Neural crest cell (in vitro differentiated cells): ENCODE results near the gene SH3PXD2A. TPM values are rescaled to one million over a fixed set of nuclear protein-coding genes. Genes with fewer than 3 reads are reported as not detected.

ENCODE experiments used
- DNase-seq: peaks from one replicate; pipeline ENCODE4 v3.0.0; 2021; ENCODE audit warnings: low read depth, mixed read lengths, low spot score
- H3K27ac Mint-ChIP-seq: one replicate; pipeline ENCODE4 v1.8.0; 2021; ENCODE audit warnings: mild to moderate bottlenecking, mixed read lengths; ENCODE audit not compliant: unreplicated experiment
- H3K27me3 Mint-ChIP-seq: 2 replicates; pipeline ENCODE4 v1.8.0; 2021; ENCODE audit warnings: low read depth, mild to moderate bottlenecking, mixed read lengths
- H3K36me3 Mint-ChIP-seq: 2 replicates; pipeline ENCODE4 v1.8.0; 2021; ENCODE audit warnings: low read depth, mild to moderate bottlenecking, mixed read lengths
- H3K4me1 Mint-ChIP-seq: 2 replicates; pipeline ENCODE4 v1.8.0; 2021; ENCODE audit warnings: mixed read lengths
- H3K4me3 Mint-ChIP-seq: one replicate; pipeline ENCODE4 v1.8.0; 2021; ENCODE audit warnings: mild to moderate bottlenecking, mixed read lengths
- H3K9me3 Mint-ChIP-seq: 2 replicates; pipeline ENCODE4 v1.8.0; 2021; ENCODE audit warnings: mixed read lengths
- total RNA-seq: library from RNA; stranded (reverse); gene quantifications from 2 replicates; pipeline ENCODE4 v1.2.1, GENCODE V29; 2021
- TF ChIP-seq, protein P1 (sequence below): fragments of 200-600 bp; sonication (generic); conservative IDR thresholded peaks from 2 replicates; pipeline ENCODE4 v1.5.0; 2021; ENCODE audit warnings: antibody characterized with exemption, mild to moderate bottlenecking

Gene SH3PXD2A
- total RNA-seq, 1 donor from 2014 or later: 22.8 TPM

DNA sequence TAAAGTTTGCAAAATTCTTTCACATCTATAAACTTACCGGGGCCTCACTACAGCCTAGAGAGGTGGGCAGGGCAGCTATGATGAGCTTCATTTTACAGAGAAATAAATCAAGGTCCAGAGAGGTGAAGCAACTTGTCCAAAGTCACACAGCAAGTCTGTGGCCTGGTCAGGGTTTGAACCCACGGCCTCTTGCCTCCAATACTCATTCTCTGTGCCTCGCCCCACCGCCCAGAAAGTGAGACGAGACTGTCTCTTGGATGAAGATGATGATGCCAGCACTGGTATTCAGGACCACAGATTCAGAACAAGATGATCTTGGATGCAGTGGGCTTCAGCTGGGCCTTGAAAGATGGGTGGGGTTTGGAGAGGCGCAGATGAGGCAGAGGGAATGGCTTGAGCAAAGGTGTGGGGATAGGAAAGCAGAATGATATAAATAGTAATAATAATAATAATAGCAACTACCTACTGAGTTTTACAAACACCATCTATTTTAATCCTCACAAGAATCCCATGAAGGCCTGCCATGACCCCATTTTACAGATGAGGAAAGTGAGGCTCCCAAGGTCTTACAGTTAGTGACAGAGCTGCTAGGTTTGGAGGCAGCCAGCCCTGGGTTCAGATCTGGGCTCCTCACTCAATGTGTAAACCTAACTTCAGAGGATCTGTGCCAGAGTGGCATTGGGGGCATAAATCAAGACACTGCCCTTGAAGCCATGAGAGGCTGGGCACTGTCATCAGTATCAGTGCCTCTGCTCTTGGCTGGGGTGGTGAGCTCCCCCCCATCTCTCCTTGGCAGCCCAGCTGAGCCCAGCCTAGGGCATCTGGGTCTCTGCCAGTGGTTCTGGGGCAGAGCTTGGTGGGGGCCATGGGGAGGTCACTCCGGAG lies 291.9 kb downstream of the SH3PXD2A start:
- no peak for DNase-seq
- Mint-ChIP-seq H3K27me3 (no peaks in the 10 kb centered on the region), H3K4me1 (no peaks in the 10 kb centered on the region), H3K9me3 (no peaks in the 10 kb centered on the region), H3K27ac (no peak overlapping the region), H3K36me3 (no peaks in the 10 kb centered on the region), H3K4me3 (no peak overlapping the region)
- TF ChIP-seq, protein P1, sequence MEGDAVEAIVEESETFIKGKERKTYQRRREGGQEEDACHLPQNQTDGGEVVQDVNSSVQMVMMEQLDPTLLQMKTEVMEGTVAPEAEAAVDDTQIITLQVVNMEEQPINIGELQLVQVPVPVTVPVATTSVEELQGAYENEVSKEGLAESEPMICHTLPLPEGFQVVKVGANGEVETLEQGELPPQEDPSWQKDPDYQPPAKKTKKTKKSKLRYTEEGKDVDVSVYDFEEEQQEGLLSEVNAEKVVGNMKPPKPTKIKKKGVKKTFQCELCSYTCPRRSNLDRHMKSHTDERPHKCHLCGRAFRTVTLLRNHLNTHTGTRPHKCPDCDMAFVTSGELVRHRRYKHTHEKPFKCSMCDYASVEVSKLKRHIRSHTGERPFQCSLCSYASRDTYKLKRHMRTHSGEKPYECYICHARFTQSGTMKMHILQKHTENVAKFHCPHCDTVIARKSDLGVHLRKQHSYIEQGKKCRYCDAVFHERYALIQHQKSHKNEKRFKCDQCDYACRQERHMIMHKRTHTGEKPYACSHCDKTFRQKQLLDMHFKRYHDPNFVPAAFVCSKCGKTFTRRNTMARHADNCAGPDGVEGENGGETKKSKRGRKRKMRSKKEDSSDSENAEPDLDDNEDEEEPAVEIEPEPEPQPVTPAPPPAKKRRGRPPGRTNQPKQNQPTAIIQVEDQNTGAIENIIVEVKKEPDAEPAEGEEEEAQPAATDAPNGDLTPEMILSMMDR: no peak

DNA sequence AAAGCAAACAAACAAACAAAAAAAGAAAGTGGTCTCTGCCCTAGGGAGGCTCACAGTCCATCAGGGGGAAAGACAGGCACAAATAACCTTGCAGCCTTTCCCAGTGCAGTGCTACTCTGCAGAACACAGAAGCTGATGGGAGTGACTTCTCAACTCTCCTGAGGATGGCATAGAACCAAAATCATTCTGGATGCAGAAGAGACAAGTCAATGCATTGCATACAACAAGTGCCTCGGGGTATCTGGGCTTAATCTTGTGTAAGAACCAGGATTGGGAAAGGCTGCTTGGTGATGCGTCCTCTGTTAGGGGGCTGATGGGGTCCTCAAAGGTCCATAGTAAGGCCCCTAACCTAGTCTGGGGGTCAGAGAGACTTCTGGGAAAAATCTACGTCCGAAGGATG lies 293.0 kb downstream of the SH3PXD2A start:
- no peak for DNase-seq
- TF ChIP-seq, protein P1: no peak
- Mint-ChIP-seq H3K36me3 (no peaks in the 10 kb centered on the region), H3K27me3 (no peaks in the 10 kb centered on the region), H3K9me3 (no peaks in the 10 kb centered on the region), H3K4me1 (no peaks in the 10 kb centered on the region), H3K4me3 (no peak overlapping the region), H3K27ac (no peak overlapping the region)

DNA sequence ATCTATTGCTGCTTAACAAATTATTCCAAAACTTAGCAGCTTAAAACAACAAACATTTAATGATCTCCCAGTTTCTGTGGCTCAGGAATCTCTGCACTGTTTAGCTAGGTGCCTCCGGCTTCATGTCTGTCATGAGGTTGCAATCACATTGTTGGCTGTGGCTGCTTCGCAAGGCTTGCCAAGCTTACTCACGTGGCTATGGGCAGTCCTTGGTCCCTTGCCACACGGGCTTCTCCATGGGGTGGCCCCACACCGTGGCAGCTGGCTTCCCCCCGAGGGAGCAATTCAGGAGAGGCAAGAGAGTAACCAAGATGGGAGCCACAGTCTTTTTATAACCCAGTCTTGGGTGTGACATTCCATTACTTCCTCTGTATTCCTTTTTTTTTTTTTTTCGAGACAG lies 294.5 kb downstream of the SH3PXD2A start:
- Mint-ChIP-seq H3K27me3 (no peaks in the 10 kb centered on the region), H3K9me3 (no peaks in the 10 kb centered on the region), H3K27ac (no peak overlapping the region), H3K36me3 (no peaks in the 10 kb centered on the region), H3K4me3 (no peak overlapping the region), H3K4me1 (no peaks in the 10 kb centered on the region)
- TF ChIP-seq, protein P1: no peak
- DNase-seq: no peak

DNA sequence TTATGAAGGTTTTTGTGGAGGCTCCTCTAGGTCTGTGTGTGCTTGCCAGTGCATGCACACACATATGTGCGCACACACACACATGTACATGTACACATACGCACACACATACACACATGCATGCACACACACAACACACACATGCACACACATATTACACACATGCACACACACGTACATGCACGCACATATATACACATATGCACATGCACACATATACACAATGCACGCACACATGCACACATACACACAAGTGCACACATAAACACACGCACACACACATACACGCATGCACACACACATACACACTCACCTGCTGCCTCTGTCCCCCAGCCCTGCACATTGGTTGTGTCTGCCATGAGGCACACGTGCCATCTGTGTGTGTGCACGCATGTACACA lies 295.6 kb downstream of the SH3PXD2A start:
- Mint-ChIP-seq H3K9me3 (no peaks in the 10 kb centered on the region), H3K27ac (no peak overlapping the region), H3K4me3 (no peak overlapping the region), H3K4me1 (peaks cover 1% of the 10 kb centered on the region), H3K36me3 (no peaks in the 10 kb centered on the region), H3K27me3 (peaks cover 1% of the 10 kb centered on the region)
- TF ChIP-seq, protein P1: no peak
- DNase-seq: no peak

DNA sequence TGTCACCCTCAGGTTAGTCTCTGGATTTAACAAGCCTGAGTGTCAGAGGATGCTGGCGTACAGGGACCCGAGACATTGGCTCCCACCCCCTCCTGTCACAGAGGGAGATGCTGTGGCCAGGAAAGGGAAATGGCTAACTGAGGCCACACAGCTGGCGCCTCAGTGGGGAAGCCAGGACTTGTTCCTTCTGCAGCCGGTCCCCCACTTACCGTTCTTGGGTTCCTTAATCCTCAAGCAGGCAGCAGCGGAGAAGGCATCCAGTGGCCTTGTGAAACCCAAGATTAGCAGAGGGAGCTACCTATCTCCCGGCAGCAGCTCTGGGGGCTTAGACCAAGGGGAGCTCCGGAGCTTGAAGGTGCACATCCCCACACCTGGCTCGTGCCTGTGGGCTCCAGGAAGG lies 296.5 kb downstream of the SH3PXD2A start:
- H3K4me1 Mint-ChIP-seq: peaks cover 5% of the 10 kb centered on the region
- H3K27me3 Mint-ChIP-seq: peaks cover 8% of the 10 kb centered on the region
- DNase-seq: no peak
- TF ChIP-seq, protein P1: no peak
- no peaks in the 10 kb centered on the region for H3K9me3 Mint-ChIP-seq
- no peak overlapping the region for H3K27ac Mint-ChIP-seq
- no peaks in the 10 kb centered on the region for H3K36me3 Mint-ChIP-seq
- H3K4me3 Mint-ChIP-seq: no peak overlapping the region
